PC-9 (cell line): ENCODE measurements around the gene IL1F10.

Experiments
- EZH2 ChIP-seq: fragments of 200-600 bp; sonication (generic); IDR thresholded peaks from 2 replicates; pipeline ENCODE4 v1.8.0; 2017; ENCODE audit warnings: antibody characterized with exemption, low read depth
- TF ChIP-seq, protein P1 (sequence below): fragments of 200-600 bp; sonication (generic); conservative IDR thresholded peaks from 2 replicates; pipeline ENCODE4 v1.6.1; 2017; ENCODE audit warnings: mixed run types, antibody characterized with exemption, mild to moderate bottlenecking, moderate library complexity

DNA sequence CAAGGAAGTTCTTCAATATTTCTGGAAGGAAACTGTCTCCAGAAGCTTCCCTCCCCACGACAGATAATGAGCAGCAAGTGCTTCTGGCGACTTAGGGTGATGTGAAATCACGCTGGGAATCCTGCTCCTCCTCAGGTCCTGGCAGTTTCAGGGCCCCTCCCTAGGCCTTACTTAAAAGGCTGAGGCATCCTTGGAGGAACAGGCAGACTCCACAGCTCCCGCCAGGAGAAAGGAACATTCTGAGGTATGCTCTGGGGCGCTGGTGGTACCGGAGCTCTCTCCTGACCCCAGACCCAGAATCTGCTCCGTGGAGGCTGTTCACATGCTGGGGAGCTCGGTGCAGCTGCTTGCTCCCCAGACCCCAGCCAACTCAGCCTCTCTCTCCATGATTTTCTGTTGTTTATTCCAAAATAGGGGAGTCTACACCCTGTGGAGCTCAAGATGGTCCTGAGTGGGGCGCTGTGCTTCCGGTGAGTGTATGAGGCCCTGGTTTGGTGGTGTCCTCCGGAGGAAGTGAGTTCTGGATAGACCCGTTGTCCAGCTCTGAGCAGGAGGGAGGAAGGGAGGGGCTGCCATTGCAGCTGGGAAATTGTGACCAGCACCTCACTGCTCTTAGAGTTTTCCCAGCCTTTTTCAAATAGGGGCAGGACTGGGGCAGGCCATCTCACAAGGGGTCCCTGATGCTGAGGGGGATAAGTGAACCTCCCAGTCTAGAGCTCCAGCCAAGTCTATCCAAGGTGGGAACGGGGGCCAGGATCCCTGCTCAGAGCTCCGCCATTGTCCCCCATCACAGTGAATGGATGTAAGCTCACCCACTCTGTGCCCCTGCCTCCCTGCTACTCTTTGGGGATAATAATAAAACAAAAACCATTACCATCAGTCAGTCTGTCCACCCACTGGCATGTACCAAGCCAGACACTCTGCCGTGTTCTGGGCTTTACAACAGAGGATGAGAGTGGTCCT, 8.5 kb upstream of the IL1F10 start, which contains the start of gene IL36RN:
- TF ChIP-seq, protein P1, sequence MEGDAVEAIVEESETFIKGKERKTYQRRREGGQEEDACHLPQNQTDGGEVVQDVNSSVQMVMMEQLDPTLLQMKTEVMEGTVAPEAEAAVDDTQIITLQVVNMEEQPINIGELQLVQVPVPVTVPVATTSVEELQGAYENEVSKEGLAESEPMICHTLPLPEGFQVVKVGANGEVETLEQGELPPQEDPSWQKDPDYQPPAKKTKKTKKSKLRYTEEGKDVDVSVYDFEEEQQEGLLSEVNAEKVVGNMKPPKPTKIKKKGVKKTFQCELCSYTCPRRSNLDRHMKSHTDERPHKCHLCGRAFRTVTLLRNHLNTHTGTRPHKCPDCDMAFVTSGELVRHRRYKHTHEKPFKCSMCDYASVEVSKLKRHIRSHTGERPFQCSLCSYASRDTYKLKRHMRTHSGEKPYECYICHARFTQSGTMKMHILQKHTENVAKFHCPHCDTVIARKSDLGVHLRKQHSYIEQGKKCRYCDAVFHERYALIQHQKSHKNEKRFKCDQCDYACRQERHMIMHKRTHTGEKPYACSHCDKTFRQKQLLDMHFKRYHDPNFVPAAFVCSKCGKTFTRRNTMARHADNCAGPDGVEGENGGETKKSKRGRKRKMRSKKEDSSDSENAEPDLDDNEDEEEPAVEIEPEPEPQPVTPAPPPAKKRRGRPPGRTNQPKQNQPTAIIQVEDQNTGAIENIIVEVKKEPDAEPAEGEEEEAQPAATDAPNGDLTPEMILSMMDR, result no peak
- TF ChIP-seq EZH2, result no peak
